Osteocyte (in vitro differentiated cells): ENCODE results near the gene CDH13. TPM values are rescaled to one million over a fixed set of nuclear protein-coding genes. Genes with fewer than 3 reads are reported as not detected.

Experiments used
- DNase-seq: peaks from one replicate; pipeline ENCODE4 v3.0.0; 2021; ENCODE audit warnings: mixed read lengths; ENCODE audit not compliant: unreplicated experiment; ENCODE audit errors: extremely low spot score
- H3K27ac Mint-ChIP-seq: one replicate; pipeline ENCODE4 v1.8.0; 2021; ENCODE audit warnings: mild to moderate bottlenecking, mixed read lengths; ENCODE audit not compliant: unreplicated experiment
- H3K27me3 Mint-ChIP-seq: one replicate; pipeline ENCODE4 v1.8.0; 2021; ENCODE audit warnings: mixed read lengths; ENCODE audit not compliant: unreplicated experiment
- H3K36me3 Mint-ChIP-seq: one replicate; pipeline ENCODE4 v1.8.0; 2021; ENCODE audit warnings: mixed read lengths; ENCODE audit not compliant: unreplicated experiment
- H3K4me1 Mint-ChIP-seq: one replicate; pipeline ENCODE4 v1.8.0; 2021; ENCODE audit warnings: mixed read lengths; ENCODE audit not compliant: unreplicated experiment
- H3K4me3 Mint-ChIP-seq: one replicate; pipeline ENCODE4 v1.8.0; 2021; ENCODE audit warnings: mild to moderate bottlenecking, moderate library complexity, mixed read lengths; ENCODE audit not compliant: unreplicated experiment
- H3K9me3 Mint-ChIP-seq: one replicate; pipeline ENCODE4 v1.8.0; 2021; ENCODE audit warnings: mixed read lengths; ENCODE audit not compliant: unreplicated experiment
- total RNA-seq: library from RNA; stranded (reverse); gene quantifications from 2 replicates; pipeline ENCODE4 v1.2.1, GENCODE V29; 2021
- TF ChIP-seq, protein P1 (sequence below): fragments of 200-600 bp; sonication (generic); IDR thresholded peaks from 2 replicates; pipeline ENCODE4 v1.5.0; 2021; ENCODE audit warnings: antibody characterized with exemption, mild to moderate bottlenecking, moderate library complexity

Gene CDH13
- total RNA-seq, 1 donor from 2014 or later: 27.0 TPM

GRCh38 chr16:83789642-83790401 lies 1163.1 kb downstream of the CDH13 start:
- Mint-ChIP-seq H3K4me3 (no peak overlapping the region), H3K4me1 (peaks cover 2% of the 10 kb centered on the region), H3K27ac (no peak overlapping the region), H3K9me3 (peaks cover 4% of the 10 kb centered on the region), H3K27me3 (no peaks in the 10 kb centered on the region), H3K36me3 (no peaks in the 10 kb centered on the region)
- TF ChIP-seq, protein P1, sequence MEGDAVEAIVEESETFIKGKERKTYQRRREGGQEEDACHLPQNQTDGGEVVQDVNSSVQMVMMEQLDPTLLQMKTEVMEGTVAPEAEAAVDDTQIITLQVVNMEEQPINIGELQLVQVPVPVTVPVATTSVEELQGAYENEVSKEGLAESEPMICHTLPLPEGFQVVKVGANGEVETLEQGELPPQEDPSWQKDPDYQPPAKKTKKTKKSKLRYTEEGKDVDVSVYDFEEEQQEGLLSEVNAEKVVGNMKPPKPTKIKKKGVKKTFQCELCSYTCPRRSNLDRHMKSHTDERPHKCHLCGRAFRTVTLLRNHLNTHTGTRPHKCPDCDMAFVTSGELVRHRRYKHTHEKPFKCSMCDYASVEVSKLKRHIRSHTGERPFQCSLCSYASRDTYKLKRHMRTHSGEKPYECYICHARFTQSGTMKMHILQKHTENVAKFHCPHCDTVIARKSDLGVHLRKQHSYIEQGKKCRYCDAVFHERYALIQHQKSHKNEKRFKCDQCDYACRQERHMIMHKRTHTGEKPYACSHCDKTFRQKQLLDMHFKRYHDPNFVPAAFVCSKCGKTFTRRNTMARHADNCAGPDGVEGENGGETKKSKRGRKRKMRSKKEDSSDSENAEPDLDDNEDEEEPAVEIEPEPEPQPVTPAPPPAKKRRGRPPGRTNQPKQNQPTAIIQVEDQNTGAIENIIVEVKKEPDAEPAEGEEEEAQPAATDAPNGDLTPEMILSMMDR: no peak
- no peak for DNase-seq

DNA sequence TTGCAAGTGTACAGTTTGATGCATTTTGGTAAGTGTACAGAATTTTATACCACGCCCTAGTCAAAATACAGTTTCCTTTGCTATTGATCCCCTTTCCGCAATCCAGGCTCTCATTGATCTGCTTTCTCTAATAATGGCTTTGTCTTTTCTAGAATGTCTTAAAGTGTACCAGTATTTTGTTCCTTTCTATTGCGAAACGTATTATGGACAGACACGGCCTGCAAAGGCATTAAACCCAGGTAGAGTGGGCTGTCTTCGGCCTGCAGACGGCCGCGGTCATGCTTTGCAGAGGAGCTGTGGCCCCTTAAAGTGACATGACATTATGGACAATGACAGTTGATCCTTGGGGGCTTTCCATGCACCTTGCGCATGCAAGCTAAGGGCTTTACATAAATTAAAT lies 1165.1 kb downstream of the CDH13 start:
- H3K36me3 Mint-ChIP-seq: no peaks in the 10 kb centered on the region
- peaks cover 4% of the 10 kb centered on the region for H3K9me3 Mint-ChIP-seq
- H3K27me3 Mint-ChIP-seq: no peaks in the 10 kb centered on the region
- TF ChIP-seq, protein P1: no peak
- no peak overlapping the region for H3K27ac Mint-ChIP-seq
- no peak overlapping the region for H3K4me3 Mint-ChIP-seq
- peaks cover 2% of the 10 kb centered on the region for H3K4me1 Mint-ChIP-seq
- DNase-seq: no peak

DNA sequence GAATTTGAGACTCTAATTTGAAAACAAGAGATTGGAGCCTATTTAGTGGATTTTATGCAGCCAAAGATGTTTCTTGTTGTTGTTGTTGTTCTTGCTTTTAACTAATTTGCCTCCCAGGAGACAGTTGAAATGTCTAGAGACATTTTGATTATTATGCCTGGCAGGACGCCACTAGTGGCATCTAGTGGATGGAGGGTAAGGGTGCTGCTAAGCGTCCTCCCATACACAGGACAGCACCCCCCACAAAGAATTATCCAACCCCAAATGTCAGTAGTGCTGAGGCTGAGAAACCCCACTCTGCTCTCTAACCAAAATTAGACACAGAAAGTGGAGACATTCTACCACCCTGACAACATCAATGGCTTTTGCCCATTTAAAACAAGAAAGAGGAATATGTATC lies 1165.6 kb downstream of the CDH13 start:
- Mint-ChIP-seq H3K36me3 (no peaks in the 10 kb centered on the region), H3K4me3 (no peak overlapping the region), H3K4me1 (peaks cover 2% of the 10 kb centered on the region), H3K9me3 (peaks cover 4% of the 10 kb centered on the region), H3K27me3 (no peaks in the 10 kb centered on the region), H3K27ac (no peak overlapping the region)
- TF ChIP-seq, protein P1: no peak
- DNase-seq: no peak

GRCh38 chr16:83793179-83793578 lies 1166.4 kb downstream of the CDH13 start:
- Mint-ChIP-seq H3K27me3 (no peaks in the 10 kb centered on the region), H3K4me3 (no peak overlapping the region), H3K4me1 (peaks cover 2% of the 10 kb centered on the region), H3K9me3 (peaks cover 4% of the 10 kb centered on the region), H3K36me3 (no peaks in the 10 kb centered on the region), H3K27ac (no peak overlapping the region)
- DNase-seq: no peak
- TF ChIP-seq, protein P1: no peak

DNA sequence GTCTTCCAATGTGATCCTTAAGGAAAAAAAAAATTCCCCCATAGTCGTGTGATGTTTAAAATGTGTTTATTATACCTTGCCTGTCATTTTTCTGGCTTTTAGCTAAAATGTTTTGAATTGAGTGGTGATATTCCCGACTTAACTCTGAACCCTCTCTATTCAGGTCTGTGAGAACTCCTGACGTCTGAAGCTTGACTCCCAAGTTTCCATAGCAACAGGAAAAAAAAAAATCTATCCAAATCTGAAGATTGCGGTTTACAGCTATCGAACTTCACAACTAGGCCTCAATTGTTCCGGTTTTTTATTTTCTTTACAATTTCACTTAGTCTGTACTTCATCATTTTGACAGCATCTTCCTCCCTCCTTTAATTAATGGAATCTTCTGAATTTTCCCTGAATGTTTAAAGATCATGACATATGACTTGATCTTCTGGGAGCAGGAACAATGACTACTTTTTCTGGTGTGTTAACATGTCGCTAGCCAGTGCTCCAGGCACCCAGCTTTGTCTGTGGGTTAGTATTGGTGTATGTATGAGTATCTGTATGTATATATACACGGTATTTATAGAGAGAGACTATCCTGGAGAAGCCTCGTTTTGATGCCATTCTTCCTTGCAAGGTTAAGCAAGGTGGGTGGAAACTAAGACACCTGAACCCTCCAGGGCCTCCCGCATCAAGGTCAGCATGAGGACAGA lies 1168.2 kb downstream of the CDH13 start:
- H3K9me3 Mint-ChIP-seq: peaks cover 4% of the 10 kb centered on the region
- no peak overlapping the region for H3K27ac Mint-ChIP-seq
- peaks cover 2% of the 10 kb centered on the region for H3K4me1 Mint-ChIP-seq
- DNase-seq: no peak
- no peak overlapping the region for H3K4me3 Mint-ChIP-seq
- no peaks in the 10 kb centered on the region for H3K27me3 Mint-ChIP-seq
- TF ChIP-seq, protein P1: no peak
- H3K36me3 Mint-ChIP-seq: no peaks in the 10 kb centered on the region
